Sigmoid colon (tissue), 7 donors: ENCODE data around the gene ATP2B1. TPM values are rescaled to one million over a fixed set of nuclear protein-coding genes. Genes with fewer than 3 reads are reported as not detected.
"Not testable (repeated sequence)": the region's sequence is repeated elsewhere in the genome, so short reads cannot be mapped to it uniquely, and the experiment has no call there.

Experiments used
- DNase-seq: peaks from one replicate; pipeline ENCODE4 v3.0.0-alpha.2; 2019
- H3K27ac ChIP-seq, 4 donors: fragments of 200-600 bp; sonication (generic); one replicate each; pipeline ENCODE4 v1.5.1; 2016 to 2019; ENCODE audit warnings: mild to moderate bottlenecking in 1 of 4
- H3K27me3 ChIP-seq, 3 donors: fragments of 200-600 bp; sonication (generic); one replicate each; pipeline ENCODE4 v1.5.1; 2019; ENCODE audit warnings: mild to moderate bottlenecking in 1 of 3
- H3K36me3 ChIP-seq, 4 donors: fragments of 200-600 bp; sonication (generic); one replicate each; pipeline ENCODE4 v1.5.1; 2016 to 2019
- H3K4me1 ChIP-seq, 4 donors: fragments of 200-600 bp; sonication (generic); one replicate each; pipeline ENCODE4 v1.5.1; 2017 to 2019
- H3K4me3 ChIP-seq, 4 donors: fragments of 200-600 bp; sonication (generic); one replicate each; pipeline ENCODE4 v1.5.1; 2017 to 2019; ENCODE audit warnings: mild to moderate bottlenecking in 2 of 4, moderate library complexity in 1 of 4
- H3K9me3 ChIP-seq, 4 donors: fragments of 200-600 bp in 3 of 4; sonication (generic) in 3 of 4; one replicate each; pipeline versions ENCODE4 v1.5.1 to v1.6.1; 2013 to 2019
- CTCF ChIP-seq, 4 experiments: fragments of 450-650 bp in 3 of 4; fragments of 200-600 bp in 1 of 4; IDR thresholded peaks; one replicate each; pipeline ENCODE4 v1.5.1; 2016 to 2019; ENCODE audit warnings: antibody characterized with exemption in 4 of 4, mild to moderate bottlenecking in 3 of 4, moderate library complexity in 2 of 4
- EP300 ChIP-seq, 4 donors: sonication (generic); formaldehyde crosslinking; IDR thresholded peaks; one replicate each; pipeline ENCODE4 v1.6.1; 2017; ENCODE audit warnings: antibody characterized with exemption in 4 of 4
- POLR2A ChIP-seq, 2 donors: fragments of 450-650 bp; IDR thresholded peaks; one replicate each; pipeline ENCODE4 v1.6.1; 2016; ENCODE audit warnings: antibody characterized with exemption in 2 of 2, mild to moderate bottlenecking in 2 of 2, moderate library complexity in 2 of 2
- POLR2AphosphoS5 ChIP-seq, 4 donors: sonication (generic); formaldehyde crosslinking; IDR thresholded peaks; one replicate each; pipeline ENCODE4 v1.6.1; 2017; ENCODE audit warnings: antibody characterized with exemption in 4 of 4
- WGBS, 2 donors: extraction: QIAGEN DNeasy Blood & Tissue Kit; methylation state at CpG; one replicate each; pipeline ENCODE4 v1.1.7; 2013; 5-methylcytosine and 5-hydroxymethylcytosine counted together
- intact Hi-C: fragments of 100-400 bp; cut with DNase I; formaldehyde crosslinking; loops from one replicate; pipeline ENCODE4 v1.15.1; 2023
- polyA plus RNA-seq, 3 donors: library from polyadenylated mRNA; stranded (reverse); fragments of 200-250 nt; gene quantifications; one replicate each; pipeline ENCODE4 v1.2.3, GENCODE V29; 2013
- total RNA-seq, 4 donors: library from RNA; depleted of rRNA; stranded (reverse); fragments of >200 nt; gene quantifications; one replicate each; pipeline ENCODE4 v1.1.0, GENCODE V29; 2016
- donor health status: healthy with polysubstance abuse.
- donor health status: Bipolar disorder and iron deficiency.
- donor health status: healthy.

The ATP2B1 gene
- total RNA-seq (10 to 100 TPM; 27.6 to 39.1 (median 34.4) TPM), polyA plus RNA-seq (10 to 100 TPM in 1 of 3 donors, 1 to 10 TPM in 2; 4.8 to 21.4 (median 5.5) TPM)

DNA sequence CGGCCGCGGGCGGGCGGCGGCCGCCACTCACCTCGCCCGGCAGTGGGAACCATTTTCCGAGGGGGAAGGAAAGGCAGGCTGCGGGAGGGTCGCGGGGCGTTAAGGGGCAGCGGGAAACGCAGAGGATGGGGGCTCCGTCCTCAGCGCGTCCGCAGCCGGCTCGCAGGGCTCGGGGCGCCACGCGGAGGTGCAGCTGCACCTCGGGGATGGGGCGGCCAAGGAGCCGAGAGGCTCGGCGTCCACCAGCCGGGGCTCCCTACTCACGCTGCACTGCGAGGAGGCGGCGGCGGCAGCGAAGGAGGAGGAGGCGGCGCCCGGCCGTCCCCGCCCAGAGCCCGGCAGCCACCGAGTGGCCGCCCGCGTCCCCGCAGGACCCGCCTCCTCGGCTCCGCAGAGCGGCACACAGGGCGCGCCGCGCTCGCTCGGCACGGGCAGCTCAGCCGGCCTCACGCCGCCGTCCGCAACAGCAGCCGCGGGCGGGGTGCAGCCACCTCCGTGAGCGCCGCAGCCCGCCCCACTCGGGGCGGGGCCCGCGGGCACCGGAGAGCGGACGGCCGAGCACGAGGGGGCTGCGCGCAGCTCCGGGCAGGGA is at the start of gene ATP2B1:
Gene ATP2B1, minus strand, starts transcription at position 274 of the 592 bp plus-strand sequence. CDS start 52,952 bp downstream, outside the sequence.
- DNase-seq = peak; percentile 94
- Histone ChIP-seq H3K36me3 (no peaks in the 10 kb centered on the region), H3K4me1 (peaks cover 0 to 18% (median 11%) of the 10 kb centered on the region in 4 donors), H3K27ac (peak within 1 kb of the TSS; percentile 97 to 100 (median 98)), H3K27me3 (no peaks in the 10 kb centered on the region), H3K4me3 (peak within 1 kb of the TSS; percentile 87 to 95 (median 90)), H3K9me3 (no peaks in the 10 kb centered on the region)
- intact Hi-C loops = loop anchor here (5.0 to 10.0 kb wide), 4 partner anchors 239 to 1146 kb away; partner anchors contain the start of gene DUSP6
- 0 to 1% methylated on average over 84 of the region's 84 CpGs for WGBS, 2 donors
- peak; percentile 85 to 97 (median 95) for TF ChIP-seq POLR2AphosphoS5 (IDR thresholded peaks at IDR 0.05)
- TF ChIP-seq POLR2A (IDR thresholded peaks at IDR 0.05) = peak; percentile 55 to 80
- TF ChIP-seq EP300 (IDR thresholded peaks at IDR 0.05) = no peak

DNA sequence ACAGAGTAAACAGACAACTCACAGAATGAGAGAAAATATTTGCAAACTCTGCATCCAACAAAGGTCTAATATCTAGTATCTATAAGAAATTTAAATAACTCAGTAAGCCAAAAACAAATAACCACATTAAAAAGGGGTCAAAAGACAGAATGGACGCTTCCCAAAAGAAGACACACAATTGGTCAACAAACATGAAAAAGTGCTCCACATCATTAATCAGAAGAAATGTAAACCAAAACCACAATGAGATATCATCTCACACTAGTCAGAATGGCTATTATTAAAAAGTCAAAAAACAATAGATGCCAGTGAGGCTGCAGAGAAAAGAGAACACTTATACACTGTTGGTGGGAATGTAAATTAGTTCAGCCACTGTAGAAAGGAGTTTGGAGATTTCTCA is 49.3 kb upstream of the ATP2B1 start:
- DNase-seq, H3K27ac ChIP-seq, H3K36me3 ChIP-seq, H3K4me1 ChIP-seq, H3K9me3 ChIP-seq, H3K27me3 ChIP-seq, intact Hi-C loops, H3K4me3 ChIP-seq: not testable (repeated sequence)
- 67 to 87% methylated on average over 1 of the region's 1 CpG for WGBS, 2 donors

DNA sequence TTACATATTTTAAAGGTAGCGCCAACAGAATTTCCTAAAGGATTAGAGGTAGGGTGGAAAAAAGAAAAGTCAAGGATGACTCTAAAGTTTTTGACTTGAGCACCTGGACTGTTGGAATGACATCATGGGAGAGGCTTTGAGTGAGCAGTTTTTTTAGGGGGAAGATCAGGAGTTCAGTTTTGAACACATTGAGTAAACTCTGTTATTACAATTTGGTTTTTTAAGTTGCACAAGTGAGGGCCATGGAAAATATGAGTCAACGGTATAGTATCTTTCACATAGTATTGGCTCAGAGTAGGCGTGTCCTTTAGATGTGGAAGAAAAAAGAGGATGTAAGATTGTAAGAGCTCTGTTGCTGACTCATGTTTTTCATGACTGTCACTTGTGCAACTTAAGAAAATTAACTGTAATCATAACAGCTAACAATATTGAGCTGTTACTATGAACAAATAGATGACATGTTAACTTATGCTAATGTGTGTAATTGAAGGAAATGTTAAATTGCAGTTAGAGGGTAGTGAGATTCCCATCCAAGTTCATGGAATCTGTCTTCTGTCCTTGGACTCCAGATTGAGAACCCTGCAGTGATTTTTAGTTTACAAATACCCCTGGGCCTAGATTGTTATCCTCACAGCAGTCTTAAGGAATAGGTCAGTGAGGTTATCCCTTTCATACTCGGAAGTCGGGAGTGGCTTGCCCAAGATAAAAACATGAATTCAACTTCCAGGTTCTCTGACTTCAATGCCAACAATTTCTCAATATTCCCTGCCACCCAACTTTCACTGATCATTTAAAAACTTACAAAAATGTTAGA is 48.2 kb upstream of the ATP2B1 start:
- peak in 1 of 4 donors; percentile 26 for TF ChIP-seq EP300 (IDR thresholded peaks at IDR 0.05)
- TF ChIP-seq CTCF (IDR thresholded peaks at IDR 0.05) = no peak
- no peak for TF ChIP-seq POLR2A (IDR thresholded peaks at IDR 0.05)
- TF ChIP-seq POLR2AphosphoS5 (IDR thresholded peaks at IDR 0.05) = peak in 2 of 4 donors; percentile 20 to 65
- intact Hi-C loops = no loop called here
- H3K27me3 ChIP-seq = no peaks in the 10 kb centered on the region
- no peak overlapping the region for H3K27ac ChIP-seq
- H3K9me3 ChIP-seq = no peaks in the 10 kb centered on the region
- H3K36me3 ChIP-seq = no peaks in the 10 kb centered on the region
- no peak for DNase-seq
- H3K4me1 ChIP-seq = no peaks in the 10 kb centered on the region
- 60 to 74% methylated on average over 5 of the region's 5 CpGs for WGBS, 2 donors
- no peak overlapping the region for H3K4me3 ChIP-seq

DNA sequence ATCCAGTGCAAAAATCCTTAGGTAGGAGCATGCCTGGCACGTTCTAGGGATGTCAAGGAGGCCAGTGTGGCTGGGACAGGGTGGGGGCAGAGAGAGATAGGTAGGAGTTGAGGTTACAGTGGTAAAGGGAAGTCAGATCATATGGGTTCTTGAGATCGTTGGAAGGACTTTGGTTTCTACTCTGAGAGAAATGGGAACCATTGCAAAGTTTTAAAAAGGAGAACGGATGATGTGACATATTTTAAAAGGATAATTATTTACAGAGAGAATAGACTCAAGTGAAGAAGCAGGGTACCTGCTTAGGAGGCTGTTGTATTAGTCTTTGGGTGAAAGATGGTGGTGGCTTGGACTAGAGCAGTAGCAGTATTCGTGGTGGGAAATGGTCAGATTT is 47.6 kb upstream of the ATP2B1 start:
- no peak for DNase-seq
- H3K4me1 ChIP-seq = no peaks in the 10 kb centered on the region
- no peaks in the 10 kb centered on the region for H3K27me3 ChIP-seq
- TF ChIP-seq EP300 (IDR thresholded peaks at IDR 0.05) (no peak), POLR2AphosphoS5 (IDR thresholded peaks at IDR 0.05) (no peak), POLR2A (IDR thresholded peaks at IDR 0.05) (no peak), CTCF (IDR thresholded peaks at IDR 0.05) (no peak)
- intact Hi-C loops = no loop called here
- WGBS, 2 donors = 70 to 81% methylated on average over 4 of the region's 4 CpGs
- no peak overlapping the region for H3K4me3 ChIP-seq
- H3K9me3 ChIP-seq = no peaks in the 10 kb centered on the region
- H3K36me3 ChIP-seq = no peaks in the 10 kb centered on the region
- no peak overlapping the region for H3K27ac ChIP-seq

DNA sequence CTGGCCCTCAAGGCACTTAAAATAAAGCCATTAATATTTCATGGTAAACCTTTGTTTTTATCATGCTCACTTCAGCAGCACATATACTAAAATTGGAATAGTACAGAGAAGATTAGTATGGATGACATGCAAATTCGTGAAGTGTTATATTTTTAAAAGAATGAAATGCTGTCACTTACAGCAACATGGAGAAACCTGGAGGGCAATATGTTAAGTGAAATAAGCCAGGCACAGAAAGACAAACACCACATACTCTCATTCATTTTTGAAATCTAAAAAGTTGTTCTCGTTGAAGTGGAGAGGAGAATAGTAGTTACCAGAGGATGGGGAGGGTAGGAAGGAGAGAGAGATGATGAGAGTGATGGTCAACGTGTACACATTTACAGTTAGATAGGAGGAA is 45.4 kb upstream of the ATP2B1 start:
- no peaks in the 10 kb centered on the region for H3K27me3 ChIP-seq
- H3K4me3 ChIP-seq = no peak overlapping the region
- no peak for DNase-seq
- no peak overlapping the region for H3K27ac ChIP-seq
- intact Hi-C loops = no loop called here
- H3K4me1 ChIP-seq = no peaks in the 10 kb centered on the region
- 81 to 92% methylated on average over 3 of the region's 3 CpGs for WGBS, 2 donors
- H3K36me3 ChIP-seq = no peaks in the 10 kb centered on the region
- TF ChIP-seq EP300 (IDR thresholded peaks at IDR 0.05) = no peak
- no peak for TF ChIP-seq CTCF (IDR thresholded peaks at IDR 0.05)
- no peak for TF ChIP-seq POLR2AphosphoS5 (IDR thresholded peaks at IDR 0.05)
- no peak for TF ChIP-seq POLR2A (IDR thresholded peaks at IDR 0.05)
- no peaks in the 10 kb centered on the region for H3K9me3 ChIP-seq
